Colonic mucosa (tissue), 4 donors: Measurements from ENCODE around the gene SCUBE2. TPM values are rescaled to one million over a fixed set of nuclear protein-coding genes. Genes with fewer than 3 reads are reported as not detected.
A peak's percentile ranks its signal among the peaks of the same experiment; 100 is the strongest.

Source experiments
- DNase-seq: peaks from one replicate; pipeline ENCODE4 v3.0.0-alpha.2; 2020
- H3K27ac ChIP-seq: fragments of 200-600 bp; one replicate; pipeline ENCODE4 v1.8.0; 2021
- H3K27me3 ChIP-seq: fragments of 200-600 bp; one replicate; pipeline ENCODE4 v1.8.0; 2021
- H3K36me3 ChIP-seq: fragments of 200-600 bp; one replicate; pipeline ENCODE4 v1.8.0; 2021
- H3K4me1 ChIP-seq: fragments of 200-600 bp; one replicate; pipeline ENCODE4 v1.8.0; 2021; ENCODE audit warnings: mild to moderate bottlenecking
- H3K4me3 ChIP-seq: fragments of 200-600 bp; one replicate; pipeline ENCODE4 v1.8.0; 2021
- H3K9ac ChIP-seq, 2 donors: one replicate each; pipeline ENCODE4 v1.7.0; 2013; ENCODE audit warnings: control low read depth in 2 of 2, low read depth in 2 of 2, low read length in 2 of 2
- H3K9me3 ChIP-seq: fragments of 200-600 bp; one replicate; pipeline ENCODE4 v1.8.0; 2021
- intact Hi-C: fragments of 100-400 bp; cut with DNase I; formaldehyde crosslinking; loops from one replicate; pipeline ENCODE4 v1.14.1; 2022
- total RNA-seq, 2 donors: library from RNA; stranded (reverse); fragmentation: NEBNext Ultra II Directional in 1 of 2; extraction: Animal tissue kit (Norgen Biotek cat#: 25700) in 1 of 2; gene quantifications; one replicate each; pipeline ENCODE4 v1.2.1, GENCODE V29; 2021
- TF ChIP-seq, protein P1 (sequence below): fragments of 200-600 bp; IDR thresholded peaks from one replicate; pipeline ENCODE4 v1.8.0; 2022; ENCODE audit warnings: antibody characterized with exemption, mild to moderate bottlenecking
- donor health status: healthy.
- donor health status: DM: no; HTN: no; CAD: no.
- donor health status: DM: no; HTN: no; CAD: no.

Gene SCUBE2
- 1 to 10 TPM; 2.5 to 7.5 TPM for total RNA-seq

DNA sequence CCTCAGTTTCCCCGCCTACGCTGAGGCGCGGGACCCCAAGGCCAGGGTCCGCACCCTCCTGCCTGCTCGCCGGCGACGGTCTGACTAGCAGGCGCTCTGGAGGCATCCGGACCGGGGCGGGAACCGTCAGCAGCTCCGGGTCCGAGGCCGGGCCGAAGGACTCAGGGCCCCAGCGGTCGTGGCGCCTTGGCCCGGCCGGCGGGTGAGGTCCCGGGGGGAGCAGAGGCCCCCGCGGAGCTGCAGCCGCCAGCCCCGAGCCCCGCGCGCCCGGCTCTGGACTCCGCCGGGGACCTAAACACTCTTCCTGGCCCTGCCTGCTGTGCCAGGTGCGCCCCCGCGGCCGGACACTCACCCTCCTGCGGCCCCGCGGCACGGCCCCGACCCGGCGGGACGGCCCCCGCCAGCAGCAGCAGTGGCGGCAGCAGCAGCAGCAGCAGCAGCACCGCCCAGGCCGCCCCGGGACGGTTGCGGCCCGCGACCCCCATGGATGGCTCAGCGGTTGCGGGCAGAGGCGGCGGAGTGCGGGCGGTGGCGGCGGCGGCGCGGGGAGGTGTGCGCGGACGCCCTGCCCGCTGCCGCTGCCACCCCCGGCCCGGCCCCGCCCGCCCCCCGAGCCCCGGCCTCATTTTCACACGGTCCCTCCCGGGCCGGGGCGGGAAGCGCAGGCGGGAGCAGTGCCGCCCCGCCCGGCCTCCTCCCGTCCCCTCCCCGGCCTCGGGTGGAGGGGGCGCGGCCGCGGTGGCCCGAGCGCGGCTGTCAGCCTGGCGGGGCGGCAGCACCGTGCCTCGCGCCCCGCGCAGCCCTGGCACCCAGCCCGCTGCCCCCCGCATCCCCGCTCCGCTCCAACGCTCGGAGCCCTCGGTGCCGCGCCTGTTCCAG is at the start of gene SCUBE2:
TSS of gene SCUBE2 (minus strand) at position 556 of the 879 bp plus-strand sequence. CDS start at position 485, 71 bp downstream.
- no peak within 1 kb of the TSS for H3K27ac ChIP-seq

GRCh38 chr11:9141186-9141585 is 49.8 kb upstream of the SCUBE2 start:
- Histone ChIP-seq H3K27ac (no peak overlapping the region), H3K27me3 (no peaks in the 10 kb centered on the region), H3K9ac (no peak overlapping the region), H3K4me3 (no peak overlapping the region), H3K9me3 (no peaks in the 10 kb centered on the region), H3K36me3 (no peaks in the 10 kb centered on the region), H3K4me1 (no peaks in the 10 kb centered on the region)
- DNase-seq: no peak
- intact Hi-C loops: no loop called here
- TF ChIP-seq, protein P1, sequence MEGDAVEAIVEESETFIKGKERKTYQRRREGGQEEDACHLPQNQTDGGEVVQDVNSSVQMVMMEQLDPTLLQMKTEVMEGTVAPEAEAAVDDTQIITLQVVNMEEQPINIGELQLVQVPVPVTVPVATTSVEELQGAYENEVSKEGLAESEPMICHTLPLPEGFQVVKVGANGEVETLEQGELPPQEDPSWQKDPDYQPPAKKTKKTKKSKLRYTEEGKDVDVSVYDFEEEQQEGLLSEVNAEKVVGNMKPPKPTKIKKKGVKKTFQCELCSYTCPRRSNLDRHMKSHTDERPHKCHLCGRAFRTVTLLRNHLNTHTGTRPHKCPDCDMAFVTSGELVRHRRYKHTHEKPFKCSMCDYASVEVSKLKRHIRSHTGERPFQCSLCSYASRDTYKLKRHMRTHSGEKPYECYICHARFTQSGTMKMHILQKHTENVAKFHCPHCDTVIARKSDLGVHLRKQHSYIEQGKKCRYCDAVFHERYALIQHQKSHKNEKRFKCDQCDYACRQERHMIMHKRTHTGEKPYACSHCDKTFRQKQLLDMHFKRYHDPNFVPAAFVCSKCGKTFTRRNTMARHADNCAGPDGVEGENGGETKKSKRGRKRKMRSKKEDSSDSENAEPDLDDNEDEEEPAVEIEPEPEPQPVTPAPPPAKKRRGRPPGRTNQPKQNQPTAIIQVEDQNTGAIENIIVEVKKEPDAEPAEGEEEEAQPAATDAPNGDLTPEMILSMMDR: no peak

More for the DNA sequence above, at the start of gene SCUBE2:
- no peaks in the 10 kb centered on the region for H3K9me3 ChIP-seq
- H3K27me3 ChIP-seq: no peaks in the 10 kb centered on the region
- H3K4me1 ChIP-seq: peaks cover 8% of the 10 kb centered on the region
- TF ChIP-seq, protein P1: no peak
- peak; percentile 26 for DNase-seq
- intact Hi-C loops: loop anchor here (5.0 kb wide), 1 partner anchor 394 kb away; no protein-coding TSS in a partner anchor
- H3K4me3 ChIP-seq: peak within 1 kb of the TSS; percentile 38
- peak within 1 kb of the TSS in 1 of 2 donors; percentile 69 for H3K9ac ChIP-seq
- H3K36me3 ChIP-seq: no peaks in the 10 kb centered on the region

DNA sequence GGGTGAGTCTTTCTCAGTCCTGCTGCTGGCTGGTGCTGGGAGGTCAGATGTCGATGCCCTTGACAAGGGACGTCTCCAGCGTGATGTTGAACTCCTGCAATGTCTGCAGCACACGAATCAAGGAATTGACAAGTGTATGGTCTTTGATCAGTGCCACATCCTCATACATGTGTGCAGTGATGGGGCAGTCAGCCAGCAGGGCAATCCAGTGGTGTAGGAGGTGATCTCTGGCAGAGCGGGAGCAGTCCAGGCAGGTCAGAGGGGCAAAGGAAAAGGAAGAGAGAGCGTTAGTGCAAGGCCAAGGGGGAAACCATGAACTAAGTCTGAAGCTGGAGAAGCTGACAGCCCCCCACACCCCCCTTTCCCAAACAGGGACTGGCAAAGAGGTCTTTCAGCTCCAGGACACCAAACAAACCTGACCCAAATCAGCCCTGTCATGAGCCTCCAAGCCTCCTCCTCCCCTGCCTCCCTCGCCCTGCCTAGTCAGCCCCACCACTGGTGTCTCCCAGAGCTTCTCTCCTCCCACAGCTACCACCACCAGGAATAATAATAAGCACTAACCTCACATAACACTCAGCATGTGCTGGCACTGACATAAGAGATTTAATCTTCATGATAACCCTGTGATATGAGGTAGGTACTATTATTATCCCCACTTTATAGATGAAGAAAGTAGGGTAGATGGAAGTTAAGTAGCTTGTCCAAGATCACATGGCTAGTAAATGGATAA is 48.4 kb upstream of the SCUBE2 start:
- Histone ChIP-seq H3K9ac (no peak overlapping the region), H3K27ac (no peak overlapping the region), H3K4me1 (no peaks in the 10 kb centered on the region), H3K36me3 (no peaks in the 10 kb centered on the region), H3K9me3 (no peaks in the 10 kb centered on the region), H3K4me3 (no peak overlapping the region), H3K27me3 (no peaks in the 10 kb centered on the region)
- no peak for DNase-seq
- intact Hi-C loops: loop anchor here (2.0 to 5.0 kb wide), 2 partner anchors 125 to 227 kb away; partner anchors contain the start of gene AKIP1
- TF ChIP-seq, protein P1: no peak

- H3K36me3 ChIP-seq: no peaks in the 10 kb centered on the region
- no peak overlapping the region for H3K27ac ChIP-seq
- intact Hi-C loops: loop anchor here (2.0 to 5.0 kb wide), 2 partner anchors 124 to 227 kb away; partner anchors contain the start of gene AKIP1
- no peaks in the 10 kb centered on the region for H3K9me3 ChIP-seq
- DNase-seq: peak; percentile 51
- TF ChIP-seq, protein P1: no peak
- no peaks in the 10 kb centered on the region for H3K4me1 ChIP-seq
- H3K9ac ChIP-seq: no peak overlapping the region
- H3K27me3 ChIP-seq: no peaks in the 10 kb centered on the region
- H3K4me3 ChIP-seq: no peak overlapping the region
Measured at GRCh38 chr11:9138612-9139579, 47.5 kb upstream of the SCUBE2 start.
